Measurements from ENCODE around the gene UGGT2. TPM values are rescaled to one million over a fixed set of nuclear protein-coding genes. Genes with fewer than 3 reads are reported as not detected.
A peak's percentile ranks its signal among the peaks of the same experiment; 100 is the strongest.

The UGGT2 gene
- total RNA-seq, 4 donors from 2014 or later, result 57.9 to 159 (median 71.5) TPM

GRCh38 chr13:96020931-96021330, 32.3 kb downstream of the UGGT2 start:
- Histone ChIP-seq H3K27ac (no peak overlapping the region), H3K36me3 (peaks cover 0 to 6% of the 10 kb centered on the region in 2 donors), H3K4me3 (replicated peaks in 1 of 3) (no peak overlapping the region), H3K4me1 (no peaks in the 10 kb centered on the region), H3K9me3 (no peaks in the 10 kb centered on the region), H3K27me3 (no peaks in the 10 kb centered on the region)
- intact Hi-C loops (cut with DNase I), result loop anchor here (10.0 kb wide), 1 partner anchor 54 kb away; no protein-coding TSS in a partner anchor
- TF ChIP-seq POLR2A (IDR thresholded peaks at IDR 0.05) (no peak), CTCF (IDR thresholded peaks at IDR 0.05) (no peak)
- WGBS, 2 donors, result 88 to 97% methylated on average over 2 of the region's 2 CpGs
- no peak for DNase-seq

GRCh38 chr13:96020155-96020575, 33.0 kb downstream of the UGGT2 start:
- H3K9me3 ChIP-seq, result no peaks in the 10 kb centered on the region
- no peak for TF ChIP-seq POLR2A (IDR thresholded peaks at IDR 0.05)
- peak; percentile 20 to 83 (median 62) for TF ChIP-seq CTCF (IDR thresholded peaks at IDR 0.05)
- H3K36me3 ChIP-seq, result peaks cover 0 to 6% of the 10 kb centered on the region in 2 donors
- H3K27ac ChIP-seq, result no peak overlapping the region
- no peaks in the 10 kb centered on the region for H3K4me1 ChIP-seq
- intact Hi-C loops (cut with DNase I), result loop anchor here (10.0 kb wide), 1 partner anchor 55 kb away; no protein-coding TSS in a partner anchor
- DNase-seq, result peak; percentile 48 to 50
- H3K4me3 ChIP-seq (replicated peaks in 1 of 3), result no peak overlapping the region
- no peaks in the 10 kb centered on the region for H3K27me3 ChIP-seq
- 28 to 41% methylated on average over 3 of the region's 3 CpGs for WGBS, 2 donors

GRCh38 chr13:96018135-96018534, 35.1 kb downstream of the UGGT2 start:
- DNase-seq, result no peak
- TF ChIP-seq POLR2A (IDR thresholded peaks at IDR 0.05), result no peak
- TF ChIP-seq CTCF (IDR thresholded peaks at IDR 0.05), result no peak
- no peaks in the 10 kb centered on the region for H3K4me1 ChIP-seq
- H3K27me3 ChIP-seq, result no peaks in the 10 kb centered on the region
- peaks cover 0 to 6% of the 10 kb centered on the region in 2 donors for H3K36me3 ChIP-seq
- no peaks in the 10 kb centered on the region for H3K9me3 ChIP-seq
- no peak overlapping the region for H3K4me3 ChIP-seq (replicated peaks in 1 of 3)
- intact Hi-C loops (cut with DNase I), result no loop called here
- WGBS, 2 donors, result 94 to 99% methylated on average over 3 of the region's 3 CpGs
- H3K27ac ChIP-seq, result no peak overlapping the region

- WGBS, 2 donors, result 84 to 86% methylated on average over 1 of the region's 1 CpG
Measured at GRCh38 chr13:96011291-96011872, 41.8 kb downstream of the UGGT2 start.

More at GRCh38 chr13:96011291-96011872, 41.8 kb downstream of the UGGT2 start:
- Histone ChIP-seq H3K36me3 (no peaks in the 10 kb centered on the region), H3K4me1 (no peaks in the 10 kb centered on the region), H3K27me3 (no peaks in the 10 kb centered on the region), H3K27ac (no peak overlapping the region), H3K4me3 (replicated peaks in 1 of 3) (no peak overlapping the region), H3K9me3 (no peaks in the 10 kb centered on the region)
- DNase-seq, result no peak
- TF ChIP-seq CTCF (IDR thresholded peaks at IDR 0.05) (no peak), POLR2A (IDR thresholded peaks at IDR 0.05) (no peak)
- intact Hi-C loops (cut with DNase I), result no loop called here

Measured in thyroid gland (tissue), 4 donors.